Smooth muscle cell (in vitro differentiated cells): ENCODE measurements around the gene MRTFA. TPM values are rescaled to one million over a fixed set of nuclear protein-coding genes. Genes with fewer than 3 reads are reported as not detected.
"Not testable (repeated sequence)": the region's sequence is repeated elsewhere in the genome, so short reads cannot be mapped to it uniquely, and the experiment has no call there.

Experiments
- DNase-seq: peaks from one replicate; lab custom pipeline; 2025; ENCODE audit not compliant: unreplicated experiment; lab: John Stamatoyannopoulos, UW
- H2AFZ ChIP-seq: fragments of 200-600 bp; sonication (generic); 2 replicates; pipeline ENCODE4 v1.6.0; 2016; ENCODE audit warnings: antibody characterized with exemption, low read depth, mild to moderate bottlenecking
- H3F3A ChIP-seq: fragments of 200-600 bp; sonication (generic); 2 replicates; pipeline ENCODE4 v1.6.0; 2017; ENCODE audit warnings: antibody characterized with exemption, low read depth
- H3K27ac ChIP-seq: fragments of 200-600 bp; sonication (generic); 2 replicates; pipeline ENCODE4 v1.5.1; 2016; ENCODE audit warnings: low read depth, mild to moderate bottlenecking
- H3K27me3 ChIP-seq: fragments of 200-600 bp; sonication (generic); 2 replicates; pipeline ENCODE4 v1.6.1; 2016; ENCODE audit warnings: low read depth, mild to moderate bottlenecking
- H3K36me3 ChIP-seq: fragments of 200-600 bp; sonication (generic); 2 replicates; pipeline ENCODE4 v1.5.1; 2016; ENCODE audit warnings: low read depth
- H3K4me1 ChIP-seq: fragments of 200-600 bp; sonication (generic); 2 replicates; pipeline ENCODE4 v1.5.1; 2016; ENCODE audit warnings: low read depth
- H3K4me2 ChIP-seq: fragments of 200-600 bp; sonication (generic); 2 replicates; pipeline ENCODE4 v1.6.0; 2016; ENCODE audit warnings: mild to moderate bottlenecking
- H3K4me3 ChIP-seq: fragments of 200-600 bp; sonication (generic); 2 replicates; pipeline ENCODE4 v1.5.1; 2016; ENCODE audit warnings: mild to moderate bottlenecking
- H3K79me2 ChIP-seq: fragments of 200-600 bp; sonication (generic); 2 replicates; pipeline ENCODE4 v1.6.0; 2016; ENCODE audit warnings: low read depth, mild to moderate bottlenecking
- H3K9ac ChIP-seq: fragments of 200-600 bp; sonication (generic); 2 replicates; pipeline ENCODE4 v1.6.0; 2016; ENCODE audit warnings: low read depth
- H3K9me3 ChIP-seq: fragments of 200-600 bp; sonication (generic); replicated peaks from 2 replicates; pipeline ENCODE4 v1.5.1; 2016; ENCODE audit warnings: low read depth
- H4K20me1 ChIP-seq: fragments of 200-600 bp; sonication (generic); 2 replicates; pipeline ENCODE4 v1.6.0; 2016; ENCODE audit warnings: low read depth
- CTCF ChIP-seq: fragments of 200-600 bp; sonication (generic); IDR thresholded peaks from 2 replicates; pipeline ENCODE4 v1.5.1; 2017; ENCODE audit warnings: borderline replicate concordance, mild to moderate bottlenecking, antibody characterized with exemption; ENCODE audit not compliant: insufficient read depth, poor library complexity, severe bottlenecking
- WGBS: methylation state at CpG from one replicate; pipeline ENCODE4 v1.1.7; 2016; ENCODE audit warnings: low lambda C conversion rate; 5-methylcytosine and 5-hydroxymethylcytosine counted together
- polyA plus RNA-seq: library from polyadenylated mRNA; unstranded; fragments of >200 nt; fragmentation: Nextera tagmentation; extraction: Ambion mirVana; gene quantifications from 2 replicates; pipeline ENCODE4 v1.2.1, GENCODE V29; 2016
- total RNA-seq: library from RNA; depleted of rRNA; stranded (reverse); fragments of >200 nt; gene quantifications from 2 replicates; pipeline ENCODE4 v1.2.3, GENCODE V29; 2014

The MRTFA gene
- total and polyA plus RNA-seq, 2 experiments from 2014 or later = 25.5 to 41.7 TPM

GRCh38 chr22:40502919-40503318, 133.6 kb downstream of the MRTFA start:
- Histone ChIP-seq H3K4me3 (no peak overlapping the region), H3K27me3 (no peaks in the 10 kb centered on the region), H3K4me1 (peaks cover 27% of the 10 kb centered on the region), H2AFZ (no peak overlapping the region), H3K9ac (no peak overlapping the region), H4K20me1 (peaks cover 30% of the 10 kb centered on the region), H3K79me2 (peaks cover 54% of the 10 kb centered on the region), H3F3A (peaks cover 13% of the 10 kb centered on the region), H3K9me3 (no peaks in the 10 kb centered on the region), H3K4me2 (no peak overlapping the region), H3K27ac (peak overlapping the region; percentile 71), H3K36me3 (no peaks in the 10 kb centered on the region)
- 64% methylated on average over 1 of the region's 1 CpG for WGBS
- no peak for TF ChIP-seq CTCF
- DNase-seq = no peak

DNA sequence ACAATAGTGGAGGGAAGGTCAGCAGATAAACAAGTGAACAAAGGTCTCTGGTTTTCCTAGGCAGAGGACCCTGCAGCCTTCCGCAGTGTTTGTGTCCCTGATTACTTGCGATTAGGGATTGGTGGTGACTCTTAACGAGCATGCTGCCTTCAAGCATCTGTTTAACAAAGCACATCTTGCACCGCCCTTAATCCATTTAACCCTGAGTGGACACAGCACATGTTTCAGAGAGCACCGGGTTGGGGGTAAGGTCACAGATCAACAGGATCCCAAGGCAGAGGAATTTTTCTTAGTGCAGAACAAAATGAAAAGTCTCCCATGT, 136.1 kb downstream of the MRTFA start:
- not testable (repeated sequence) for H3K4me3 ChIP-seq, H2AFZ ChIP-seq, H3K27ac ChIP-seq, H3K36me3 ChIP-seq, H3K4me2 ChIP-seq, DNase-seq, H3K27me3 ChIP-seq, H3K9me3 ChIP-seq, H3K9ac ChIP-seq
- Histone ChIP-seq H3K4me1 (peaks cover 27% of the 10 kb centered on the region), H3K79me2 (peaks cover 50% of the 10 kb centered on the region), H3F3A (peaks cover 25% of the 10 kb centered on the region), H4K20me1 (peaks cover 17% of the 10 kb centered on the region)
- WGBS = 22% methylated on average over 4 of the region's 5 CpGs

DNA sequence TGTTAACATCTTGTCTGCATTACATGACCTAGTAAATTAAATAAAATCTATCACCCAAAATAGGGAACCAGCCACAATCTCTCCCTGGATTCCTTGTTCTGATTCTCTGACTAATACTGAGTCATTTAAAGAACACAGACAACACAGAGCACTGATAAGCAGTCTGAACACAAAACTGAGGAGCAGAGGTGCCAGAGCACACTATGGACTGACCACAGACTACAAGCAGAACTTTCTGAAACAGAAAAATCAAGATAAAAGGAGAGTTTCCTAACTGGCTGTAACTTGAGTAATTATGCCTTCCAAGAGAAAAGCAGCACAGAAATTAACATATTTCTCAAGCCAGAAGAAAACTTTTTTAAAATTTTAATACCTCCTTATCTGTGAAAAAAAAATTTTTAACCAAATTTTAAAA, 137.3 kb downstream of the MRTFA start:
- H3K9me3 ChIP-seq = no peaks in the 10 kb centered on the region
- no peaks in the 10 kb centered on the region for H3K36me3 ChIP-seq
- peaks cover 50% of the 10 kb centered on the region for H3K79me2 ChIP-seq
- peak overlapping the region; percentile 77 for H3K4me2 ChIP-seq
- H3K27me3 ChIP-seq = no peaks in the 10 kb centered on the region
- H3K4me1 ChIP-seq = peaks cover 16% of the 10 kb centered on the region
- H3K4me3 ChIP-seq = peak overlapping the region; percentile 17
- peak overlapping the region; percentile 99 for H3K27ac ChIP-seq
- DNase-seq = no peak
- peaks cover 5% of the 10 kb centered on the region for H4K20me1 ChIP-seq
- peaks cover 18% of the 10 kb centered on the region for H3F3A ChIP-seq
- no peak for TF ChIP-seq CTCF
- peak overlapping the region; percentile 92 for H3K9ac ChIP-seq
- H2AFZ ChIP-seq = no peak overlapping the region

- DNase-seq = no peak
- TF ChIP-seq CTCF = no peak
- H3K4me1 ChIP-seq = peaks cover 12% of the 10 kb centered on the region
- H3K79me2 ChIP-seq = peaks cover 50% of the 10 kb centered on the region
- WGBS = 11% methylated on average over 6 of the region's 6 CpGs
- H3K4me2 ChIP-seq = peak overlapping the region; percentile 77
- peak overlapping the region; percentile 92 for H3K9ac ChIP-seq
- H3K36me3 ChIP-seq = no peaks in the 10 kb centered on the region
- H2AFZ ChIP-seq = no peak overlapping the region
- no peaks in the 10 kb centered on the region for H3K27me3 ChIP-seq
- peaks cover 17% of the 10 kb centered on the region for H3F3A ChIP-seq
- peak overlapping the region; percentile 17 for H3K4me3 ChIP-seq
- H3K27ac ChIP-seq = peak overlapping the region; percentile 99
- H4K20me1 ChIP-seq = peaks cover 3% of the 10 kb centered on the region
- no peaks in the 10 kb centered on the region for H3K9me3 ChIP-seq
Observed at GRCh38 chr22:40498420-40499208, 137.9 kb downstream of the MRTFA start.
